ENCODE data around the gene PVALEF.

GRCh38 chr17:81218459-81218858 lies 53.2 kb downstream of the PVALEF start:
- TF ChIP-seq CTCF (IDR thresholded peaks at IDR 0.05) = no peak
- no peak for TF ChIP-seq POLR2A (IDR thresholded peaks at IDR 0.05)

All from uterus (tissue), 2 donors.